GM12878 (cell line): Measurements from ENCODE around the gene LYL1. TPM values are rescaled to one million over a fixed set of nuclear protein-coding genes. Genes with fewer than 3 reads are reported as not detected.

Experiments
- ATAC-seq: fragments of 200-7000 bp; cut with Tn5 transposase; 3 replicates; pipeline ENCODE4 v1.9.1; 2020; ENCODE audit warnings: mild to moderate bottlenecking, moderate library complexity
- BruUV-seq: library from RNA; stranded (reverse); fragments of 400-500 nt; replicated peaks from 2 replicates; lab custom pipeline; 2021; lab: Mats Ljungman, UMichigan
- CTCF ChIA-PET: fragments of 300-600 bp; sonication (Branson Sonifier 250); formaldehyde crosslinking; extraction: SDS; loops from one replicate; lab custom pipeline; 2021; ENCODE audit warnings: inconsistent platforms; lab: Yijun Ruan, JAX
- POLR2A ChIA-PET: fragments of 350-600 bp; formaldehyde crosslinking; extraction: SDS; loops from one replicate; lab custom pipeline; 2021; ENCODE audit warnings: inconsistent platforms; lab: Charles Lee
- RAD21 ChIA-PET: fragments of 300-600 bp; sonication (Branson Sonifier 250); formaldehyde crosslinking; loops from one replicate; lab custom pipeline; 2023; ENCODE audit warnings: antibody characterized with exemption; ENCODE audit not compliant: unreplicated experiment; lab: Charles Lee
- SMC1A ChIA-PET: fragments of 300-600 bp; sonication (Branson Sonifier 250); formaldehyde crosslinking; loops from one replicate; lab custom pipeline; 2023; ENCODE audit not compliant: unreplicated experiment, uncharacterized antibody; lab: Charles Lee
- DNase-seq: peaks from one replicate; pipeline ENCODE4 v3.0.0-alpha.2; 2011; ENCODE audit warnings: low read depth, low spot score
- FAIRE-seq: peaks from 3 replicates; lab custom pipeline; 2011; peaks lifted over from hg19 to GRCh38; lab: Jason Lieb, UNC
- H2AFZ ChIP-seq: 2 replicates; pipeline ENCODE4 v1.6.0; 2011; ENCODE audit warnings: low read depth, low read length, control low read depth; ENCODE audit not compliant: control insufficient read depth
- H3K27ac ChIP-seq: 2 replicates; pipeline ENCODE4 v1.5.1; 2011; ENCODE audit warnings: control low read depth; ENCODE audit not compliant: control insufficient read depth, insufficient read depth
- H3K27me3 ChIP-seq, 2 experiments: replicated peaks in 1 of 2; 2 replicates each; pipeline versions ENCODE4 v1.6.0 to v1.6.1; 2011; ENCODE audit warnings: low read length in 1 of 2; ENCODE audit not compliant: control insufficient read depth in 2 of 2, insufficient read depth in 2 of 2
- H3K36me3 ChIP-seq, 2 experiments: 2 replicates each; pipeline ENCODE4 v1.5.1; 2011; ENCODE audit warnings: low read length in 1 of 2; ENCODE audit not compliant: control insufficient read depth in 2 of 2, insufficient read depth in 2 of 2
- H3K4me1 ChIP-seq: 2 replicates; pipeline ENCODE4 v1.6.1; 2011; ENCODE audit warnings: mild to moderate bottlenecking, low read length, moderate library complexity, mixed read lengths; ENCODE audit not compliant: control insufficient read depth, insufficient read depth
- H3K4me2 ChIP-seq: 2 replicates; pipeline ENCODE4 v1.6.0; 2011; ENCODE audit warnings: control low read depth; ENCODE audit not compliant: control insufficient read depth, insufficient read depth
- H3K4me3 ChIP-seq: fragments of 200-600 bp; sonication (generic); 2 replicates; pipeline ENCODE4 v1.5.1; 2016
- H3K79me2 ChIP-seq: 2 replicates; pipeline ENCODE4 v1.6.0; 2011; ENCODE audit warnings: low read length; ENCODE audit not compliant: control insufficient read depth, insufficient read depth
- H3K9ac ChIP-seq: 2 replicates; pipeline ENCODE4 v1.8.0; 2011; ENCODE audit warnings: low read length, control low read depth, mixed read lengths; ENCODE audit not compliant: control insufficient read depth, insufficient read depth
- H3K9me3 ChIP-seq: replicated peaks from 3 replicates; pipeline ENCODE4 v1.5.1; 2011; ENCODE audit warnings: mild to moderate bottlenecking, low read length; ENCODE audit not compliant: control insufficient read depth, insufficient read depth
- H4K20me1 ChIP-seq: 2 replicates; pipeline ENCODE4 v1.6.0; 2011; ENCODE audit not compliant: control insufficient read depth, insufficient read depth
- ATF7 ChIP-seq: fragments of 450-650 bp; IDR thresholded peaks from 2 replicates; pipeline ENCODE4 v1.6.1; 2016; ENCODE audit warnings: low read depth, mild to moderate bottlenecking
- NBN ChIP-seq: fragments of 450-650 bp; IDR thresholded peaks from 2 replicates; pipeline ENCODE4 v1.6.1; 2016
- POLR2A ChIP-seq: IDR thresholded peaks from 2 replicates; pipeline ENCODE4 v1.6.1; 2011; ENCODE audit warnings: low read depth, mild to moderate bottlenecking, low read length
- RUNX3 ChIP-seq: IDR thresholded peaks from 2 replicates; pipeline ENCODE4 v1.6.1; 2012; ENCODE audit warnings: low read length, inconsistent platforms
- SRF ChIP-seq, 2 experiments: IDR thresholded peaks; 2 replicates each; pipeline ENCODE4 v1.6.1; 2011; ENCODE audit warnings: low read depth in 2 of 2, low read length in 2 of 2, mild to moderate bottlenecking in 1 of 2, moderate library complexity in 1 of 2
- STAT1 ChIP-seq: fragments of 450-650 bp; conservative IDR thresholded peaks from 2 replicates; pipeline ENCODE4 v1.6.1; 2014; ENCODE audit warnings: antibody characterized with exemption, mild to moderate bottlenecking
- ZBED1 ChIP-seq: IDR thresholded peaks from 2 replicates; pipeline ENCODE4 v1.6.1; 2016; ENCODE audit warnings: borderline replicate concordance
- WGBS: methylation state at CpG from one replicate; pipeline ENCODE4 v1.1.6; 2016; ENCODE audit warnings: low lambda C conversion rate; ENCODE audit not compliant: insufficient replicate concordance, insufficient coverage; ENCODE audit errors: missing lambda C conversion rate; 5-methylcytosine and 5-hydroxymethylcytosine counted together
- in situ Hi-C: fragments of 300-500 bp; cut with MboI; formaldehyde crosslinking; loops from 9 replicates; pipeline ENCODE4 v1.14.3; 2018; ENCODE audit warnings: mixed read lengths
- intact Hi-C: fragments of 100-400 bp; cut with micrococcal nuclease; formaldehyde crosslinking; loops from one replicate; pipeline ENCODE4 v1.14.2; 2022; ENCODE audit not compliant: unreplicated experiment
- polyA plus RNA-seq, 11 experiments: library from polyadenylated mRNA; depleted of rRNA in 4 of 11; unstranded in 6 of 11; stranded (reverse) in 5 of 11; fragments of >200 nt; fragmentation: Nextera tagmentation in 4 of 11; fragmentation: Illumina TruSeq in 1 of 11; extraction: Ambion mirVana in 4 of 11; extraction: Trizol in 1 of 11; gene quantifications; 1 replicate in 1 of 11; 2 replicates in 10 of 11; pipeline versions ENCODE4 v1.2.1 to v1.2.3, GENCODE V29; 2011 to 2016; ENCODE audit warnings: inconsistent platforms in 2 of 11, missing spikeins in 2 of 11, low read depth in 1 of 11
- total RNA-seq, 4 experiments: library from RNA; depleted of rRNA in 3 of 4; stranded (reverse); fragments of >200 nt in 3 of 4; fragmentation: Illumina TruSeq in 1 of 4; extraction: Trizol in 1 of 4; gene quantifications; 2 replicates each; pipeline versions ENCODE4 v1.2.1 to v1.2.3, GENCODE V29; 2013 to 2021
- TF ChIP-seq, protein P1 (sequence below): IDR thresholded peaks from 2 replicates; pipeline ENCODE4 v1.6.1; 2012; ENCODE audit warnings: mild to moderate bottlenecking, low read depth, low read length
- TF ChIP-seq, protein P2 (sequence below): IDR thresholded peaks from 2 replicates; pipeline ENCODE4 v1.6.1; 2011; ENCODE audit warnings: low read depth, mild to moderate bottlenecking, low read length, moderate library complexity, borderline replicate concordance; ENCODE audit errors: extremely low read depth
- TF ChIP-seq, protein P3 (sequence below): fragments of 450-650 bp; IDR thresholded peaks from 2 replicates; pipeline ENCODE4 v1.6.1; 2017; ENCODE audit warnings: mild to moderate bottlenecking, moderate library complexity

LYL1 gene
- total and polyA plus RNA-seq, 10 of the 15 experiments (the other 5 are each of a cell fraction or from before 2014, with no cell fraction given) = 0.10 to 34.8 (median 4.4) TPM

DNA sequence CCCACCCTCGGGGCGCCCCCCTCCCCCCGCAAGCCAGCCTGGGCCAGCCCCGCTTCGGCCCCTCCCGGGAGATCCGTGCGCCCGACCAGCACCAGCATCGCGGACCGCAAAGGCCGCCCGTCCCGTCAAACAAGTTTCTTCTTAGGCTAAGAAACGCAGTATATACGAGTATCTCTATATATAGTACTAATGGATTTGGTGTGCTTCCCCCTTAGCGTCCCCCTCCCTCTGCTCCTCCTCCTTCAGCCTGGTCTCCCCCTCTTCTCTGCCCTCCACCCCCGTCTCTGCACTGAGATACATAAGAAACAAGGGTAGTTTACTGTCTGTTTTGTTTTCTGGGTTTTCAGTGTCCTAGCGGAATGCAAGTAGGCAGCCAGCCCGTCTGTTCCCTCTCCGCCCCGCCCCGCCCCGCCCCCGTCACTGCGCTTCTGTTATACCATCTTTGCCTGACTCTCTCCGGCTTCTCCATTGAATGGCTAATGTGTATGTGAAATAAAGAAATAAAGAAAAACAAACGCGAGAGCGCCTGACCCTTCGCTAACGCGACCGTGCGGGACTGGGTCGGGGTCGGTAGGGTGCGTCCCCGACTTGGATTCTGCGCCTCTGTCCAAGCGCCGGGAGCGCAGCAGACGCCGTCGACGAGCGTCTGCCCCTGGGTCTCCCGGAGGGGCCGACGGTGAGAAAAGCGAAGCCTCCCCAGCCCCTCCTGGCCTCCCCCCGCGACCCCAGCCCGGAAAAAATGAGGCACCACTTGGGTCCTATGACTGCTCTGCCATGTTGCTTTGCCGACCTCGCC lies 4.2 kb downstream of the LYL1 start:
- ChIA-PET POLR2A (no interaction called here), RAD21 (no interaction called here), SMC1A (no interaction called here), CTCF (no interaction called here)
- H3K36me3 ChIP-seq = no peaks in the 10 kb centered on the region
- FAIRE-seq = no peak
- peaks cover 47% of the 10 kb centered on the region for H3K4me1 ChIP-seq
- no peak for ATAC-seq
- peak overlapping the region; percentile 84; the same call in 1 of the 2 replicates for H3K4me2 ChIP-seq
- in situ Hi-C loops = loop anchor here (10.0 kb wide), 1 partner anchor 214 kb away; the partner anchor contains the start of genes DNASE2 and KLF1
- 36% methylated on average over 42 of the region's 58 CpGs for WGBS
- intact Hi-C loops = loop anchor here (10.0 kb wide), 1 partner anchor 64 kb away; no protein-coding TSS in a partner anchor
- H4K20me1 ChIP-seq = no peaks in the 10 kb centered on the region
- H3K27ac ChIP-seq = no peak overlapping the region
- BruUV-seq = no TSS peak
- no peak for DNase-seq
- H3K27me3 ChIP-seq = peaks cover 2 to 7% of the 10 kb centered on the region in 2 experiments
- H3K9ac ChIP-seq = no peak overlapping the region
- no peaks in the 10 kb centered on the region; the same call in 2 of the 3 replicates for H3K9me3 ChIP-seq
- peaks cover 4% of the 10 kb centered on the region; the same call in 1 of the 2 replicates for H3K79me2 ChIP-seq
- no peak overlapping the region for H2AFZ ChIP-seq
- TF ChIP-seq, protein P1, sequence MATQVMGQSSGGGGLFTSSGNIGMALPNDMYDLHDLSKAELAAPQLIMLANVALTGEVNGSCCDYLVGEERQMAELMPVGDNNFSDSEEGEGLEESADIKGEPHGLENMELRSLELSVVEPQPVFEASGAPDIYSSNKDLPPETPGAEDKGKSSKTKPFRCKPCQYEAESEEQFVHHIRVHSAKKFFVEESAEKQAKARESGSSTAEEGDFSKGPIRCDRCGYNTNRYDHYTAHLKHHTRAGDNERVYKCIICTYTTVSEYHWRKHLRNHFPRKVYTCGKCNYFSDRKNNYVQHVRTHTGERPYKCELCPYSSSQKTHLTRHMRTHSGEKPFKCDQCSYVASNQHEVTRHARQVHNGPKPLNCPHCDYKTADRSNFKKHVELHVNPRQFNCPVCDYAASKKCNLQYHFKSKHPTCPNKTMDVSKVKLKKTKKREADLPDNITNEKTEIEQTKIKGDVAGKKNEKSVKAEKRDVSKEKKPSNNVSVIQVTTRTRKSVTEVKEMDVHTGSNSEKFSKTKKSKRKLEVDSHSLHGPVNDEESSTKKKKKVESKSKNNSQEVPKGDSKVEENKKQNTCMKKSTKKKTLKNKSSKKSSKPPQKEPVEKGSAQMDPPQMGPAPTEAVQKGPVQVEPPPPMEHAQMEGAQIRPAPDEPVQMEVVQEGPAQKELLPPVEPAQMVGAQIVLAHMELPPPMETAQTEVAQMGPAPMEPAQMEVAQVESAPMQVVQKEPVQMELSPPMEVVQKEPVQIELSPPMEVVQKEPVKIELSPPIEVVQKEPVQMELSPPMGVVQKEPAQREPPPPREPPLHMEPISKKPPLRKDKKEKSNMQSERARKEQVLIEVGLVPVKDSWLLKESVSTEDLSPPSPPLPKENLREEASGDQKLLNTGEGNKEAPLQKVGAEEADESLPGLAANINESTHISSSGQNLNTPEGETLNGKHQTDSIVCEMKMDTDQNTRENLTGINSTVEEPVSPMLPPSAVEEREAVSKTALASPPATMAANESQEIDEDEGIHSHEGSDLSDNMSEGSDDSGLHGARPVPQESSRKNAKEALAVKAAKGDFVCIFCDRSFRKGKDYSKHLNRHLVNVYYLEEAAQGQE = no peak
- TF ChIP-seq ZBED1 (no peak), POLR2A (no peak), ATF7 (no peak), SRF (IDR thresholded peaks at IDR 0.05; ENCODE audit: low read depth in 2 of 2, low read length in 2 of 2) (no peak), RUNX3 (no peak), STAT1 (no peak), NBN (no peak)
- TF ChIP-seq, protein P2, sequence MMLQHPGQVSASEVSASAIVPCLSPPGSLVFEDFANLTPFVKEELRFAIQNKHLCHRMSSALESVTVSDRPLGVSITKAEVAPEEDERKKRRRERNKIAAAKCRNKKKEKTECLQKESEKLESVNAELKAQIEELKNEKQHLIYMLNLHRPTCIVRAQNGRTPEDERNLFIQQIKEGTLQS = no peak
- TF ChIP-seq, protein P3, sequence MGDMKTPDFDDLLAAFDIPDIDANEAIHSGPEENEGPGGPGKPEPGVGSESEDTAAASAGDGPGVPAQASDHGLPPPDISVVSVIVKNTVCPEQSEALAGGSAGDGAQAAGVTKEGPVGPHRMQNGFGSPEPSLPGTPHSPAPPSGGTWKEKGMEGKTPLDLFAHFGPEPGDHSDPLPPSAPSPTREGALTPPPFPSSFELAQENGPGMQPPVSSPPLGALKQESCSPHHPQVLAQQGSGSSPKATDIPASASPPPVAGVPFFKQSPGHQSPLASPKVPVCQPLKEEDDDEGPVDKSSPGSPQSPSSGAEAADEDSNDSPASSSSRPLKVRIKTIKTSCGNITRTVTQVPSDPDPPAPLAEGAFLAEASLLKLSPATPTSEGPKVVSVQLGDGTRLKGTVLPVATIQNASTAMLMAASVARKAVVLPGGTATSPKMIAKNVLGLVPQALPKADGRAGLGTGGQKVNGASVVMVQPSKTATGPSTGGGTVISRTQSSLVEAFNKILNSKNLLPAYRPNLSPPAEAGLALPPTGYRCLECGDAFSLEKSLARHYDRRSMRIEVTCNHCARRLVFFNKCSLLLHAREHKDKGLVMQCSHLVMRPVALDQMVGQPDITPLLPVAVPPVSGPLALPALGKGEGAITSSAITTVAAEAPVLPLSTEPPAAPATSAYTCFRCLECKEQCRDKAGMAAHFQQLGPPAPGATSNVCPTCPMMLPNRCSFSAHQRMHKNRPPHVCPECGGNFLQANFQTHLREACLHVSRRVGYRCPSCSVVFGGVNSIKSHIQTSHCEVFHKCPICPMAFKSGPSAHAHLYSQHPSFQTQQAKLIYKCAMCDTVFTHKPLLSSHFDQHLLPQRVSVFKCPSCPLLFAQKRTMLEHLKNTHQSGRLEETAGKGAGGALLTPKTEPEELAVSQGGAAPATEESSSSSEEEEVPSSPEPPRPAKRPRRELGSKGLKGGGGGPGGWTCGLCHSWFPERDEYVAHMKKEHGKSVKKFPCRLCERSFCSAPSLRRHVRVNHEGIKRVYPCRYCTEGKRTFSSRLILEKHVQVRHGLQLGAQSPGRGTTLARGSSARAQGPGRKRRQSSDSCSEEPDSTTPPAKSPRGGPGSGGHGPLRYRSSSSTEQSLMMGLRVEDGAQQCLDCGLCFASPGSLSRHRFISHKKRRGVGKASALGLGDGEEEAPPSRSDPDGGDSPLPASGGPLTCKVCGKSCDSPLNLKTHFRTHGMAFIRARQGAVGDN = no peak
- H3K4me3 ChIP-seq = no peak overlapping the region
